HG02759 (cell line): ENCODE results near the gene IL15RA.

Experiments used
- ATAC-seq: cut with Tn5 transposase; IDR thresholded peaks from one replicate; pipeline ENCODE4 v1.9.1; 2021; ENCODE audit warnings: mild to moderate bottlenecking, moderate library complexity; ENCODE audit not compliant: unreplicated experiment

IL15RA gene

GRCh38 chr10:5977471-5978229, at the start of gene IL15RA:
IL15RA (minus strand) TSS chr10:5977543; CDS start chr10:5977492, 51 bp downstream.
- peak; percentile 72 for ATAC-seq

GRCh38 chr10:6025683-6026255, 48.4 kb upstream of the IL15RA start:
- ATAC-seq, result no peak

GRCh38 chr10:6024334-6024682, 47.0 kb upstream of the IL15RA start:
- ATAC-seq, result no peak

- ATAC-seq, result no peak
These were observed 46.5 kb upstream of the IL15RA start for GRCh38 chr10:6023661-6024333.

DNA sequence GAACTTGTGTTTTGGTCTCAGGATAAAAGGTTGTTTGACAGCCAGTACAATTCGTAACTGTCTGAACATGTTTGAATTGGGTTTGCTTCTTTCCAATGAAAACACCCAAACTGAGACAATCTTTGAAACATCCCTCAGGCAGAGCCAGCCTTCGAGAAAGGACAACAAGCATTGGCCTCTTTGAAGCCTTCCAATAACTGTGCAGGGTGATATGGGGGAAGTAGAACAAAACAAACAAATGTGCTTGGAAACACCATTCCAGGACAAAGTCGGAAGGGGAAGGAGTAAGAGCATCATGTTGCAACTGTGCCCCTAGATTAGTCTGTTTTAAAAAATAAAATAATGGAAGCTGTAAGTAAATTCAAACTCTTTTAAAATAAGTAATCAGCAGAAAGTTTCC, 45.3 kb upstream of the IL15RA start:
- ATAC-seq, result no peak

DNA sequence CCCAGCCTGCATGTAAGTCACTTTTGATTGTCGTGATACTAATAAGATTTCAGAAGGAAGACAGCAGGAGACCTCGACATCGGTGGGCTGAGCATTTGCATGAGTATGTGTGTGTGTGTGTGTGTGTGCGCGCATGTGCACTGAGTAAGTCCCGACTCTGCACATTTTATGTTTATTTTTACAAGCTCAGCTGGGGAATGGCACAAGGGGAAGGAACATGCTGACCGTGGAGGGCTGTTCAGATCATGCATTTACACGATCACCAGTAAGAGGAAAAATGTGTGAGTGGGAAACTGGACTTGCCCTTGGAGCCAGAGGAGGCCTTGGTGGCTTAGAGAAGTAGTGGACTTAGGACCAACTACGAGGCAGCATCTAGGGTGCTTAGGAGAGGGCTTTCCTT, 43.5 kb upstream of the IL15RA start:
- no peak for ATAC-seq

DNA sequence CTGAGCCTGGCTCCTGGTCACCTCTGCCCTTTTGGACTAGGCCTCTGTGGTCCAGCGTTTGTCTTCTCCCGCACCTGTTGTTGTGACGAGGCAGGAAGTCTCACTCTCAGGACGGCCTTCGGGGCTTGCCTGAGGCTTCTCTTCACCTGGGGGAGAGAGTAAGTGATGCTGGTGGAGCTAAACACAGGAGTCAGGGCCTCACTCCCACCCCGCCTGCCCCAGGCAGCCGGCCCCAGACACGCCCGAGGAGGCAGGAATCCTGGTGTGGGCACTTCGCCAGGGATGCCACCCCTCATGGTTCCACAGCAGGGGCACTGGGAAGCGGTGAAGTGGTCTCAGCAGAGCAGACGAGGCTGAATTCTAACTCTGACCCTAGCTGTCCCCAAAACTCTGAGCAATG, 42.5 kb upstream of the IL15RA start:
- no peak for ATAC-seq

DNA sequence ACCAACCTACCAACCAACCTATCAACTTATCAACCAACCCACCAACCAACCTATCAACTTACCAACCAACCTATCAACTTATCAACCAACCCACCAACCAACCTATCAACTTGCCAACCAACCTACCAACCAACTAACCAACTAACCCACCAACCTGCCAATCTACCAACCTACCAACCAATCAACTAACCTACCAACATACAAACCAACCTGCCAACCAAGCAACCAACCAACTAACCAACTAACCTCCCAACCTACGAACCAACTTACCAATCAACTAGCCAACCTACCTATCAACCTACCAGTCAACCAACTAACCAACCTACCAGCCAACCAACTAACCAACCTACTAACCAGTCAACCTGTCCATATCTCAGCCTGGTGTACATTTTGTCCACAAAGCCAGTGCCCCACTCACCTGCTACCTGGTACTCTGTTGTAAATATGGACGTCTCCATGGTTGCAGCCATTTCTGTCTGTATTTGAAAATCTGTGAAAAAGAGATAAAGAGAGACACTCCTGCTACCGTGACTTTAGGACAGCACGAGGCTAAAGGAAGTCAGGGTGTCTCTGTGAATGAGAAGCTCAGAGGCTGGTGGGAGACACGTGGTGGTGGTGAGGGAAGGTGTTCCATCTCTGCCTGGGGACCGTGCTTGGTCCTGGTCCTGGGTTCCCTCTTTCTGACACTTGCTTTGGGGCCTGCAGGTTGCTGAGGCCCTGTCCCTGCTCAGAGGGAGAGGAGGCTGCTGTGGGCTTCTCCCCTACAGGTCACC, 41.9 kb upstream of the IL15RA start:
- ATAC-seq, result no peak

DNA sequence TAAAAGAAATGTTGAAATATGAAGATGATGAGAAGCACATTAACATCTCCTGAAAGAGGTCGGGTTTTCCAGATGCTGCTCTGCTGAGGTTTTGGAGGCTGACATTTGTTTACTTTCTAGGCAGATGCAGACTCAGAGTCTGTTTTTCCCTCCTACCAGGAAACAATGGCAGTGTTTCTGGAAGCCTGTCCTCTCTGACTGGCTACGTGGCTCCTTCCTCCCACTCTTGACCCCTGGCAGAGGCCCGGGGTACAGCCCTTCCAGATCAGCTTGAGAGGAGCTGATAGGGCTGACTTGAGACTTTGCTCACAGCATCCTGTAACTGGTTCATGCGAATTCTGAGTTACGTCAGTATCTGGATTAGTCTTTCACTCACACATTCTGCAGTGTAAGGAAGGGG, 41.1 kb upstream of the IL15RA start:
- ATAC-seq, result no peak

- ATAC-seq, result no peak
These were observed 40.5 kb upstream of the IL15RA start for GRCh38 chr10:6017781-6018354.

GRCh38 chr10:6014241-6014761, 37.0 kb upstream of the IL15RA start:
- ATAC-seq, result peak; percentile 55

GRCh38 chr10:6013413-6014192, 36.3 kb upstream of the IL15RA start:
- ATAC-seq, result no peak

DNA sequence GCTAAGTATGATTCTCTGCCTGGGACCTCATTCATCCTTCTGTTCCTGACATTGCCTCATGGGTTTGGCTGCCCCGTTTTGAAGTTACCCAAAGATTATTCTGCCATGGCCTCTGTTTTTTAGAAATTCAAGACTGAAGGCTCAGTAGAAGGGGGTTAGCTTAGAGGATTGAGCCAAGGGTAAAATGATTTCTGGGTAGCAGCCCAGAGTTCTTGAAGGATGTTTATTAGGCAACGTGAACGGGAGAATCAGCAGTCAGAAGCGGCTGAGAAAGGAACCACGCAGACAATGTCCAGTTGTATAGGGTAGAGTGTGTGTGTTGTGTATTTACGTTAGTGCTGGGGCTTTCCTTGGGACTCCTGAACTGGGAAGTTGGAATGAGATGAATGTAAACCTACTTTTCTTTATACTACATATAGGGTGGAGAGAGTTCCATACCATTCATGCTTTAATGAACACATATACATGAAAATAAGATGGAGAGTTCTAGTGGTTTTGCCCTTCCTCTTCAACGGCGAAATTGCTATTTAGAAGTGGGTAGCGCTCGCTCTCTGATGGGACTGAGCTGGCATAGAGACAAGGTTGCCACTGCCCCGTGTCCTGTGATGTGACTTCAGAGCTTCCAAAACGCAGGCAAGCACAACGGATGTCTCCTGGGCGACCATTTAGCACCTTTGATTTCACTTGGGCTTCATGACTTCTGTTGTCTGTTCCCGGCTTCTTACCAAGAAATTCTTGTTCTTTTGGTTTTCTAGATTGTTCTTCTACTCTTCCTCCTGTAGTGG, 35.0 kb upstream of the IL15RA start:
- no peak for ATAC-seq

- no peak for ATAC-seq
These were observed 34.2 kb upstream of the IL15RA start for GRCh38 chr10:6011558-6011957.

DNA sequence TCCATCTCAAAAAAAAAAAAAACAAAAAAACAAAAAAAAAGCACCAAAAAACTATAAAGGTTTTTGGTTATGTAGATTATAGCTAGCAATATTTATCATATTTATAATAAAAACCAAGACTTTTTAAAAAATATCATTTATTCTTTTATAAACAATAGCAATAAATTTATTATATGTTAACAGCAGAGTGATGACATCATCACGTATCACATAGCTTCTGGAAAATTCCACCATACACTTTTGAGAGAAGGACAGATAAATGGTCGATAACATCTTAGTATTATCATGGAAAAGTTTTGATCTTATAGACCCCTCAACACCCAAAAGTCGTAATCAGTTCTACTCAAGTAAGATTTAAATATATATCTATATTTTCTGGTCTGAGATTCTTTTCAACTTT, 33.2 kb upstream of the IL15RA start:
- ATAC-seq, result no peak

- ATAC-seq, result no peak
These were observed 32.6 kb upstream of the IL15RA start for GRCh38 chr10:6009961-6010360.

GRCh38 chr10:6009150-6009549, 31.8 kb upstream of the IL15RA start:
- no peak for ATAC-seq

- ATAC-seq, result no peak
These were observed 31.3 kb upstream of the IL15RA start for GRCh38 chr10:6008497-6009142.

GRCh38 chr10:6006991-6007390, 29.6 kb upstream of the IL15RA start:
- ATAC-seq, result no peak
